ACHN (cell line): ENCODE measurements around the gene SP7.
"Not testable (repeated sequence)": the region's sequence is repeated elsewhere in the genome, so short reads cannot be mapped to it uniquely, and the experiment has no call there.

Source experiments
- DNase-seq: peaks from one replicate; pipeline ENCODE4 v3.0.0-alpha.2; 2015
- in situ Hi-C: cut with HindIII; loops from 2 replicates; pipeline ENCODE4 v1.10.0; 2017; ENCODE audit warnings: low sequenced_read_pairs, low pct_ligation_motif_present, low pct_unique_long_range_greater_than_20kb

Gene SP7

DNA sequence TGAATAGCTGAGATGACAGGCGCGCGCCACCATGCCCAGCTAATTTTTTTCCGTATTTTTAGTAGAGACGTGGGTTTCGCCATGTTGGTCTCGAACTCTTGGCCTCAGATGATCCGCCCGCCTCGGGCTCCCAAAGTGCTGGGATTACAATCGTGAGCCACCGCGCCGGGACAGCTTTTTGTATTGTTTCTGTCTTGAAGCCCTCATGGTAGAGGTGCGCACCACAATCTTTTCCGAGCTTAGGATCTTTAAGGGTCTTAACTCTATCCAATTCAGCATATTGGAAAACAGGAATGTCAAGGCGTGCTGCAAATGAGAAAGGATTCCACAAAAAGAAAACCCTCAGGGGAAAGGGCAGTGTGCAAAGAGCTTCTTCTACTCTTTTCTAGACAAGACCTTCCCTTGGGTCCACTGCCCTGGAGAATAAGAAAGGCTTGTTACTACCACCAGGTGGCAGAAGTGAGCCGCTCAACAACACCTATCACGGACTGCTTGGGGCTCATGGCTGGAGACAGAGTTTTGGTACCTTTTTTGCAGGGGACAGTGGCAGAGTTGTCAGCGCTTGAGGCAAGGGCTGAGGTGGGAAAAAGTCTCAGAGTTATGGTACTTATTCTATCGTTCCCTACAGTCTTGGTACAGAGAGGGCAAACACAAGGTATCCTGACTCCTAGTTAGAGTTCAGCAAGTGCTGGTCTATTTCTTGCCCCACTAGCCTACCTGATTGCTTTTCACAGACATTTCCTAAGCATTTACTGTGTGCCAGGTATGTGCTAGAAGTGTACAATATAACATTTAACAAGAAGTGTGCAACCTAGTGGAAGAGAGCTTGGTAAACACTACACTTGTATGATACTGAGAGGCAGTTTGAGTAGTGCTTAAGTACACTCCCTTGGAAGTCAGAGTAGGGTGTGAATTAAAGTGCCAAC is 16.4 kb upstream of the SP7 start:
- in situ Hi-C loops, result no loop called here
- DNase-seq, result peak; percentile 90

DNA sequence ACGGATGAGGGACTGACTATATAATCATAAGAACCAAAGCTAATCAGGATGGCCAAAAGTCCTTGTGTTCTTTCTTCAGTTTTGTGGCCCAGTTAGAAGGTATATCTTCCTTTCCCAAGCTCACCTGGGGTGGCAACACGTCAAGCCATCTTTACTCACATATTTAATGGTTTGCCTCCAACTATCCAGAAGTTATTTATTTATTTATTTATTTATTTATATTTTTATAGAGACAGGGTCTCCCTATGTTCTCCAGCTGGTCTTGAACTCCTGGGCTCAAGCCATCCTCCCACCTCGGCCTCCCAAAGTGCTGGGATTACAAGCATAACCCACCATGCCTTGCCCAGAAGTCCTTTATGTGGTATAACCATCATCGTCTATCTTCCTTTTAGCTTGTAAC is 11.8 kb upstream of the SP7 start:
- in situ Hi-C loops, result no loop called here

DNA sequence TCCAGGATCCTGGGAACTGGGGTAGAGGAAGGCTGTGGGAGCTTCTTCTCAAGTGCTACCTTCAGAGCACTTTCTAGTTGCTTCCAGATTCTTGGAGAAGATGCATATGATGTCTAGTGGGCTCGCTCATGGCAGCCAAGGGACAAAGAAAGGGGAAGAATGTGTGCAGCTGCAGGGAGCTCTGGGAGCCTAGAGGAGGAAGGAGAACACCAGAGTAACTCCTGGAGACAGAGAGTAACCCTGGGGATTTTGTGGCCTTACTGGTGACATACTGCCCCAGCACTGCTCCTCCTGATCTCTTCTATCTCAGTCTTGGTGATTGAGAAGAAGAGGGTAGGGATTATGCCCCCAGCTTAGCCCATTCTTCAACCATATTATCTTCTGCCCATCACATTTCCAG is 10.3 kb upstream of the SP7 start:
- in situ Hi-C loops, result no loop called here
- DNase-seq, result no peak

More for the DNA sequence above, 11.8 kb upstream of the SP7 start:
- DNase-seq, result no peak

DNA sequence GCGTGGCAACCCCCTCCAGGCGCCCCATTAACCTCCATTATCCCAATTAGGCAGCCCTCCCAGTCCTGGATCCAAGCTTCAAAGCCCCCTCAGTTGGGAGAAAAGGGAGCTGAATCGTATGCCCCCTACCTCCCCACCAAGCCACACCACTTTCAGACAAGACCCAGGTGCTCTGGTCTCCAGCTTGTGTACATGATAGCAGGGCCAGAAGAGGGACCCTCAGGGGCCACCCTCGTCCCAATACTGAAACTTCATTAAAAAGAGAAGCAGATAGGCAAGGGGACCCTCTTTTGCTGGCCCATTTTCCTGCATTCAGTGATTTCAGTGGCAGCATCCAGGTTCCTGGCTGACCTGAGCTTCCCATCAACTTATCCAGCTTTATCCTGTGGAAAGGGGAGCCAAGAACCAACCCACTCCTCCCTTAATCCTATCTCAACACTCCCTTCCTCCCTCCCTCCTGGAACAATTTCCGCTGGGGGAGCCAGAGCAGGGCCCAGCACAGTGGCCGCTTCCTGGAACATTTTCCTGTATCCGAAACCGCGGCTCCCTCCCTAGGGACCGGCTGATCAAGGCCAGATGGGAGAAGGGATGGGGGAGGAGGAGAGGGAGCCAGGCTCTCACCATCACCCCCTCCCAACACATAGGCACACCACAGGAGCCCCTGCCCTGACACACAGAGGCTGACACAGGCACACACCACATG is 9.5 kb upstream of the SP7 start:
- in situ Hi-C loops, result no loop called here
- no peak for DNase-seq

DNA sequence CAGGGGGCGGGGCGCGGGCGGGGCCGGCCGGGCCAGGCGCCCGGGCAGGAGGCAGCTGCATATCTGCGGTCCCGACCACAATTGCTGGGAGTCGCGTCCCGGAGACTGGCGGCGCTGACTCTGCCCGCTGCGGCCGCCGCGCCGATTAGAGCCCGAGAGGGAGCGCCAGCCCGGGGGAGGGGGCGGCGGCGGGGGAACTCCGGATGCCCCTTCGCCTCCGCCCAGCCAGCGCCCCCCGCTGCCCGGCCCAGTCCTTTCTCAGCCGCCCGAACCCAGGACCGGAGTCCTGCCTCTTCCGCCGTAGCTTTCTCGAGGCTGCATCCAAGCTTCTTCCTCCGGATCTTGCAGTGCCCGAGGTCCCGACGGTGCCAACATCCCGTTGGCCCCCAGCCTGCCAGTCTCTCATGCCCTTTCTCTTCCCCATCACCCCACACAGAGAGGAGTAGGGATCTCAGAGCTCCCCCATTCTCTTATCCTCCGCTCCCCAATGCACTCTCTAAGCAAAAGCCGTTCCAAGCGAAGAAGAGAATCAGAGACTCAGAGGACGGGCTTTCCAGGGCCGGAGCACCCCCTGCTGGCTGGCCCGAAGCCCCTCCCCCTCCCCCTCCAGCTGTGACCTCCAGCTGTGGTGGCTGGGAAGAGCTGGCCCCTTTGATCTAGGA is 8.8 kb upstream of the SP7 start:
- in situ Hi-C loops, result no loop called here
- DNase-seq, result peak; percentile 80

DNA sequence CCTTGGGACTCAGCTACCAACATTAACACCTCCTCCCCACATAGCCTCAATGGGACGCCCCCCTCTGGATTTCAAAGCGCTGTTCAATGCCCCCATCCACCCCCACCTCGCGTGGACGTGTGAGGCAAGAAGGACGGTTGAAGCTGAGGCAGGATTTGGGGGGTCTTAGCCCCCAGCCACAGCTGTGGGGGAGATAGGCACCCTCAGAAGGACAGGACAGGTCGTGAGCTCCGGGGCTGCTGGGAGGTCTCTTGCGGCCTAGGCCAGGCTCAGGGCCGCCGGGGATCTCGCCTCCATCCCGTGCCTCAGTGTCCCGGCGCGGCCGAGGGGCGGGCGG is 8.3 kb upstream of the SP7 start:
- no peak for DNase-seq
- in situ Hi-C loops, result no loop called here

DNA sequence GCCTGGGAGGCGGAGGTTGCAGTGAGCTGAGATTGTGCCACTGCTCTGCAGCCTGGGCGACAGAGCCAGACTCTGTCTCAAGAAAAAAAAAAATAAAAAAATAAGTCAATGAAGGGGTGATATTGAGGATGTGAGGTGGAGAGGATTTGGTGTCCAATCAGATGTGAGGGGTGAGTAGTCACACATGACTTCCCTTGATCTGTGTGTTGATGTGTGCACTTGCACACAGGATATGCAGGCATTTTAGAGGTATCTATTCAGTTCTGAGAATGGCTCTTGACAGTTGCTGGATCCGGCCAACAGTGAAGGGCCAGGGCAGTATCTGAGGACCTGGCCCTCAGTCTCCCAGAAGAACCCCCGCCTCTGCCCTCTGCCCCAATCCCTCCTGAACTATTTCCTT is 7.8 kb upstream of the SP7 start:
- DNase-seq, result no peak
- in situ Hi-C loops, result no loop called here

DNA sequence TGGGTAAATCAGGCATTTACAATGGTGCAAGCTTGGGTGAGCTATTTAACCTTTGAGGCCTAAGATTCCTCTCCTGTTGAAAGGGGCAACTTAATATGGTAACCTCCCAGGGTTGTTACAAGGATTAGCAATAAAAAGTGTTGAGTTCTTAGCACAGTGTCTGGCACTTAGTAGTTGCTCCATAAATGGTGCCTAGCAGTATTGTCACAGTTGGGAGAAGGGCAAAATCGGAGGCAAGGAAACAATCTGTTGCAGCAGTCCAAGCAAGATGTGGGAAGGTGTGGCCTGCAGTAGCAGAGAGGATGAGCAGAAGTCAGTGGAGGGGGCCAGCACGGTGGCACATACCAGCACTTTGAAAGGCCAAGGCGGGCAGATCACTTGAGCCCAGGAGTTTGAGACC is 7.3 kb upstream of the SP7 start:
- in situ Hi-C loops, result no loop called here
- no peak for DNase-seq

DNA sequence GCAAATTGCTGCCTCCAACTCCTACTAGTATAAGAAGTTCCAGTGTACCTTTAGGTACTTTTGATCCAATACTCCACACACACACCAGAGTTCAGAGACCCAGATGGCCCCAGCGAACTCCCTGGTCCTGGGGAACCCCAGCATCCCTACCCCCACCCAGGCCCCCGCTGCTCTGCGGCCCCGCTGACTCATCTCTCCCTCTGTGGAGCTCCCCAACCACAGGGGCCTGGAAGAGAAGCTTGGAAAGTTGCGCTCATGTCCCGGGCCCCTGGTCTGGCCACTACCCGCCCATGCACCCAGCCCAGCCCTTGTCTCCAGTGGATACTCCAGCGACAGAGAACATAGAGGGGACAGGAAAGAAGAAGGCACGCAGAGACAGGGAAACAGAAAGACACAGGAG is 4.2 kb upstream of the SP7 start:
- no peak for DNase-seq
- in situ Hi-C loops, result no loop called here

DNA sequence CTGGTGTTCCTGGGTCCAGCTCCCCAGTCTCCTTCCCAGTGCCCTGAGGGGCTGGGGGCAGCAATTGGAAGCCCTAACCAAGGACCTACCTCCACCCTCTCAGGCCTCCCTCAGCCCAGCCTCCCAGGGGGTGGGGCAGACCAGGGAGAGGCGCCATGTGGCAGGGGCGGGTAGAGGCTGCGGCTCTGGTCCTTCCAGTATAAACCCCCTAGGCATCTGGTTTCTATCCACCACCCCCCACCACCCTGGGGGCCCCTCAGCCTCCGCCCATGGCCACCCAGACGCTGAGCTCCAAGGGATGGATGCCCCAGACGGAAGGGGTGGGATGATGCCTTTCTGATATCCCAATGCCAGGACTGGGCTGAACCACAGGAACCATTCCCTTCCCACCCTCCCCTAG is 2.8 kb upstream of the SP7 start:
- in situ Hi-C loops, result no loop called here
- DNase-seq, result no peak

DNA sequence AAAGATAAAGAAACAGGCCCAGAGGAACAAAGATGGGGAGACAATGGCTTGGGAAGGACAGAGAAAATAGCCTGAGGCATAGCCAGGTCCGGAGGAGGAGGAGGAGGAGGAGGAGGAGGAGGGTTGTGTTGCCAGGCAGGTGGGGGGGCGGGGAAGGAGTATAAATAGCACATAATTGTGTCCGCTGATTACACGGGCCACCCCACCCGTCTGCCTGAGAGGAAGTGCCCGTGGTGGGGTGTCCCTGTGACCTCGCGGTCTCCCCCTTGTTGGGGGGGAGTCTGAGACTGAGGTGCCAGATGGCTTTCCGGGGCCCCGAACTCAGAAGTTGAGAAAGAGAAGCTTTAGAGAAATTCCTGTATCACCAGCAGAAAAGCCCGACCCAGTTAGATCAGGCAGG is 1.9 kb upstream of the SP7 start:
- in situ Hi-C loops, result no loop called here
- DNase-seq, result no peak

DNA sequence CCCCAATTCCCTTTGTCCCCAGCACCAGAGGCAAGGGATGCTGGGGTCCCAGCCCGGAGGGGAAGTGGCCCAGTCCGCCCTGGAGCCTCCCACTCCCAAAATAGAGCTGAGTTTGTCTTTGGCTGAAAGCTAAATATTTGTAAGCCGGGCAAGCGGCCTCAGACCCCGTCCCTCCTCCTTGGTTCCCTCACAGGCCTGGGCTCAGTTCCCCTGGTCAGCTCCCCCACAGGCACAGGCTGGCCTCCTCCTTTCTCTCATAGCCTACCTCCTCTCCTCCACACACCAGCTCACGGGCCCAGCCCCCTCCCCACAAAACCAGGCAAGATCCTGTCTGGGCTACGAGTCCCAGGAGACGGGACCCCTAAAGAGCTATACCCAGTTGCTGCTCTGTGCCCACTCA is 1.3 kb downstream of the SP7 start:
- DNase-seq, result no peak
- in situ Hi-C loops, result no loop called here

DNA sequence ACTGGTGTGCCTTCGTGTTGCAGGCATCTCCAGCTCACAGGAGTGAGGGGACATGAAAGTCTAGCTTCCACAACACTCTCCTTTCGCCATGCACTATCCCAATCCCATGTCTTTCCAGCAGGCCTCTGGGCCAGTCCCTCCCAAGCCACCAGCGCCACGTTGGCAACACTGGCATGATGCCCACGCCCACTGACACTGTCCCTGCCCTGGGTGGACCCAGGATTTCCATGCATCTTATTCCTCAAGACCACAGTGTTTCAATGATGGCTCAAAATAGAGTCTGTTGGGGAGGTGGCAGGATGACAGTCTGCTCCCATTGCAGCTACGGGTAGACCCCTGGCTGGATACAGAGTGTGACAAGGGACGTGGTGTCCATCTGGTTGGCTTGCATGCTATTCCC is 2.3 kb downstream of the SP7 start:
- no peak for DNase-seq
- in situ Hi-C loops, result no loop called here

DNA sequence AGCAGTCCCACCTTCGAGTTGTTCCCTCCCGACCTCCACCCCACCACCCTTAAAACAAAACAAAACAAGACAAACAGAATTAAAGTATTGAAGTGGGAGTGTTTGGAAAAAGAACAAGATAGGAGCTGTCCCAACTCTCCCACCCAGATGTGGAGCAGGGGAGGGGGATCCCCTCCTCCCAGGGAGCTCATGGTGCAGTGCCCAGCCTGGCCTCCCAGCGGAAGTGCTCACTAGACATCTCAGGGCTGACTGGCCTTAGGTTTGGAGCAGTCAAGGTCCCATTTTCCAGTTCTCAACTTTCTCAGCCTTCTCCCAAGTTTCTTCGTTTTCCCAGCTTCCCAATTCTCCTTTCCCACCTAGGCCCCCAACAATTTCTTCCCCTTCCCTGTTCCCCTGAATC is 2.9 kb downstream of the SP7 start:
- in situ Hi-C loops, result no loop called here
- DNase-seq, result no peak

DNA sequence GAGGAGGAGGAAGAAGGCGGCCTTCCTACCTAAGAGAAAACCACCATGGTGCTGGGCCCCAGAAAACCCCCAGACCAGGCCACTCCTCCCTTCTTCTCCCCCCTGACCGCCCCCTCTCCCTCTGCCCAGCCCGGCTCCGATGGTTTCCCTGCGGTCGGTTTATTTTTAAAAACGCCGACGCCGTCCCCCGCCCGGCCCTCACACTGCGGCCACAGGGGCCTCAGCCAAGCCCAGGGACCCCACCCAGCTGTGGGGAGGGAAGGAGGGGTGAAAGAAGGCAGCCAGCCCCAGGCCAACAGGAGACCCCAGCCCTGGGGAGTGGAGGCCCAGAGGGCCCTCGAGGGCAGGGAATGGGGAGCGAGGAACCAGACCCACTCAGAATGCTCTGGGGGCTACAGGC is 3.4 kb downstream of the SP7 start:
- no peak for DNase-seq
- in situ Hi-C loops, result no loop called here

DNA sequence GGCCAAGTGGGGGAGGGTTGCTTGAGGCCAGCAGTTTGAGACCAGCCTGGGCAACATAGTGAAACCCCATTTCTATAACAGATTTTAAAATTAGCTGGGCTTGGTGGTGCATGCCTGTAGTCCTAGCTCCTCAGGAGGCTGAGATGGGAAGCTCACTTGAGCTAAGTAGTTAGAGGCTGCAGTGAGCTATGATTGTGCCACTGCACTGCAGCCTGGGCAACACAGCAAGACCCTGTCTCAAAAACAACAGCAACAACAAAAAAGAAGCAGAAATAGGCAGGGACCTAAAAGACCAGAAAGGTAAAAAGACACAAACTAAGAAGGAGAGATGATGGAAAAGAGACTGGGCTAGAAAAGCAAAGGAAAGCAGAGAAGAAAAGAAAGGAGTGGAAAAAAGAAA is 3.8 kb downstream of the SP7 start:
- in situ Hi-C loops, DNase-seq: not testable (repeated sequence)

DNA sequence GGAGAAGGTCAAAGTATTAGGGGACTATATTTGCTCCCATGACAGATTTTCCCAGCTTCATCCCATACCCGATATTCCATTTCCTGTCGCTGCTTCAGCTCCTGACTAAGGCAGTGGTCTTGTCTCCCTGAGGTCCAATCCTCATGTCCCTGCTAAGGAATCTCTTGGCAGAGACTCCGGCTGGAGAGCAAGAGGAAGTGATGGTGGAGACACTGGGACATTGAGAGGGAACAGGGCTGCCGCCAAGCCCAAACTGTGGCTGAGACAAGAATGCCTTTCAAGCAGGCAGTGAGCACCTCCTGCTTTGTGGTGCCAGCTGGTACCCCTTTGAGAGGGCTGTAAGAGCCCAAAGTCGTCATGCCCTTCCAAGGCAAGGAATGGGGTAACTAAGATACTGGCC is 5.5 kb downstream of the SP7 start:
- DNase-seq, result no peak
- in situ Hi-C loops, result no loop called here

DNA sequence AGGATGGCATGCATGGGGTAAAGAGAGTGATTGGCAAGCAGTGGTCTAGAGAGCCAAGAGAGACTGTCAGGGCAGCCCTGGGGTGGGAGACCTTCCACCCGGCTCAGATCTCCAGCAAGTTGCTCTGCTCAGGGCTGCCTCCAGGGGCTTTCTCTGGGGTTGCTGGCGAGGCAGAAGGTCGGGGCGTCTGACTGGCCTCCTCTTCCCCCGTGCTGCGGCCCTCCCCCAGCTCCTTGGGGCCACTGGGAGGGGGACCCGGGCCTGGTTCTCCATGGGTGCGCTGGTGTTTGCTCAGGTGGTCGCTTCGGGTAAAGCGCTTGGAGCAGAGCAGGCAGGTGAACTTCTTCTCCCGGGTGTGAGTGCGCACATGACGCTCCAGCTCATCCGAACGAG is 8.1 kb downstream of the SP7 start:
- in situ Hi-C loops, result no loop called here
- no peak for DNase-seq

DNA sequence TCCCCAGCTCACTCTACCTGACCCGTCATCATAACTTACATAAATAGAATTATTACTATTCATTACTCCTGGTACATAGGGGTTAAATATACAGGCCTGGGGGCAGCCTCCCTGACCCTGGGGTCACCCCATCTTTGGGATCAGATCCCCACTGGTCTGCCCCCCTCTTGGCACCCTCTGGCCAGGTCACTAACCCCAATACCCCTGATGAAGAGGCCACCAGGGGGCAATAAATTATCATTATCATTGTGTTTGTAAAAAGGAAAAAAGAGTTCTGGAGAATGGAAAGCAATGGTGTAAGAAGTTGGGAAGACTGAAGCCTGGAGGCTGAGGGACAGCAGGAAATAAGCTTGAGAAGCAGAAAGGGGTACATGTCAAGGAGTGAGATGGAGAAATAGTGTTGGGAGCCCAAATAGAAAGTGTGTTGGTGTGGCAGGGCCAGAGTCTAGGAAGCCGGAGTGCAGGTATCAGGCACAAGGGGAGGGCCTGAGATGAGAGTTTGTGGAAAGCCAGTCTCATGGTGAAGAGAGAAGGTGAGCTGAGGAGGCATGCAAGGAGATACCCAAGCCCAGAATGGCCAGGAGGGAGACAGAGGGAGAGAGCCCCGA is 8.6 kb downstream of the SP7 start:
- in situ Hi-C loops, result no loop called here
- peak; percentile 56 for DNase-seq
